Stimulated activated CD4-positive, alpha-beta T cell treated with anti-CD3 and anti-CD28 coated beads, Interleukin-15, amount 100 ng/mL, for 48 hours (primary cell): ENCODE data around the gene TNS3.

Experiments used
- DNase-seq, 2 donors: peaks; one replicate each; pipeline ENCODE4 v3.0.0-alpha.2; 2020; ENCODE audit warnings: low read depth in 2 of 2

TNS3 gene

GRCh38 chr7:47347346-47347745 is 234.6 kb downstream of the TNS3 start:
- DNase-seq: no peak

- no peak for DNase-seq
Measured at GRCh38 chr7:47346377-47346914, 235.5 kb downstream of the TNS3 start.

- no peak for DNase-seq
Measured at GRCh38 chr7:47345857-47346298, 236.0 kb downstream of the TNS3 start.

GRCh38 chr7:47344171-47344955 is 237.5 kb downstream of the TNS3 start:
- no peak for DNase-seq

- no peak for DNase-seq
Measured at GRCh38 chr7:47343061-47343455, 238.9 kb downstream of the TNS3 start.

GRCh38 chr7:47342296-47343060 is 239.4 kb downstream of the TNS3 start:
- DNase-seq: no peak

GRCh38 chr7:47340517-47340916 is 241.4 kb downstream of the TNS3 start:
- DNase-seq: no peak

- no peak for DNase-seq
Measured at GRCh38 chr7:47338026-47338425, 243.9 kb downstream of the TNS3 start.

- DNase-seq: no peak
Measured at GRCh38 chr7:47337531-47337930, 244.4 kb downstream of the TNS3 start.

- DNase-seq: no peak
Measured at GRCh38 chr7:47336472-47337425, 245.2 kb downstream of the TNS3 start.

- no peak for DNase-seq
Measured at GRCh38 chr7:47335557-47336471, 246.1 kb downstream of the TNS3 start.

- no peak for DNase-seq
Measured at GRCh38 chr7:47335071-47335470, 246.8 kb downstream of the TNS3 start.

GRCh38 chr7:47333959-47334358 is 248.0 kb downstream of the TNS3 start:
- DNase-seq: no peak

- DNase-seq: no peak
Measured at GRCh38 chr7:47333554-47333887, 248.4 kb downstream of the TNS3 start.

- no peak for DNase-seq
Measured at GRCh38 chr7:47332681-47333553, 249.0 kb downstream of the TNS3 start.

GRCh38 chr7:47332213-47332612 is 249.7 kb downstream of the TNS3 start:
- DNase-seq: no peak

- DNase-seq: no peak
Measured at GRCh38 chr7:47331179-47331565, 250.7 kb downstream of the TNS3 start.

GRCh38 chr7:47330561-47331178 is 251.2 kb downstream of the TNS3 start:
- DNase-seq: no peak

- DNase-seq: no peak
Measured at GRCh38 chr7:47330026-47330425, 251.9 kb downstream of the TNS3 start.
